GM12874 (cell line): ENCODE data around the gene TNFAIP8.

Experiments used
- CTCF ChIP-seq: IDR thresholded peaks from 2 replicates; pipeline ENCODE4 v1.5.1; 2011; ENCODE audit warnings: low read depth, mild to moderate bottlenecking, control low read depth, low read length, moderate library complexity; ENCODE audit not compliant: insufficient read depth

Gene TNFAIP8

GRCh38 chr5:119400245-119400644, 44.4 kb downstream of the TNFAIP8 start:
- TF ChIP-seq CTCF = no peak

- TF ChIP-seq CTCF = no peak
These were observed 46.3 kb downstream of the TNFAIP8 start for GRCh38 chr5:119402081-119402480.

- TF ChIP-seq CTCF = no peak
These were observed 46.7 kb downstream of the TNFAIP8 start for GRCh38 chr5:119402555-119402954.

- TF ChIP-seq CTCF = no peak
These were observed 48.2 kb downstream of the TNFAIP8 start for GRCh38 chr5:119404033-119404432.

- no peak for TF ChIP-seq CTCF
These were observed 49.6 kb downstream of the TNFAIP8 start for GRCh38 chr5:119405419-119405818.

GRCh38 chr5:119406551-119407110, 50.8 kb downstream of the TNFAIP8 start:
- TF ChIP-seq CTCF = no peak

- peak; percentile 37 for TF ChIP-seq CTCF
These were observed 53.5 kb downstream of the TNFAIP8 start for GRCh38 chr5:119409235-119409815.
